Activated CD8-positive, alpha-beta T cell treated with anti-CD3 and anti-CD28 coated beads, Interleukin-2, amount 10 ng/mL, durations not matched to agents 7 days and 5 days (primary cell): ENCODE measurements around the gene GAN. TPM values are rescaled to one million over a fixed set of nuclear protein-coding genes. Genes with fewer than 3 reads are reported as not detected.

Source experiments
- ATAC-seq: fragments of 150-1000 bp; cut with Tn5 transposase; one replicate; pipeline ENCODE4 v1.10.0; 2021; ENCODE audit warnings: moderate library complexity
- CTCF ChIA-PET: fragments of 350-600 bp; sonication (Branson Sonifier 250); formaldehyde crosslinking; loops from one replicate; lab custom pipeline; 2021; ENCODE audit warnings: antibody characterized with exemption; lab: Charles Lee
- POLR2A ChIA-PET: fragments of 350-600 bp; sonication (Branson Sonifier 250); formaldehyde crosslinking; loops from one replicate; lab custom pipeline; 2021; ENCODE audit warnings: antibody characterized with exemption; lab: Charles Lee
- DNase-seq: peaks from one replicate; pipeline ENCODE4 v3.0.0-alpha.2; 2020
- H3K27ac Mint-ChIP-seq: one replicate; pipeline ENCODE4 v1.8.0; 2021; ENCODE audit warnings: mild to moderate bottlenecking, mixed read lengths
- H3K27me3 Mint-ChIP-seq: one replicate; pipeline ENCODE4 v1.8.0; 2021; ENCODE audit warnings: low read depth, mixed read lengths
- H3K36me3 Mint-ChIP-seq: one replicate; pipeline ENCODE4 v1.8.0; 2021; ENCODE audit warnings: low read depth, mixed read lengths
- H3K4me1 Mint-ChIP-seq: one replicate; pipeline ENCODE4 v1.8.0; 2021; ENCODE audit warnings: low read depth, mixed read lengths
- H3K4me3 Mint-ChIP-seq: one replicate; pipeline ENCODE4 v1.8.0; 2021; ENCODE audit warnings: mild to moderate bottlenecking, mixed read lengths
- H3K9me3 Mint-ChIP-seq: one replicate; pipeline ENCODE4 v1.8.0; 2022; ENCODE audit warnings: mixed read lengths; ENCODE audit not compliant: insufficient read depth
- total RNA-seq, 2 experiments: library from RNA; stranded (reverse); gene quantifications; one replicate each; pipeline ENCODE4 v1.2.3, GENCODE V29; 2021

The GAN gene
- total RNA-seq, result 1 to 10 TPM; 7.7 to 8.5 TPM

- ATAC-seq, result peak; percentile 96
- peak; percentile 97 for DNase-seq
- ChIA-PET CTCF (interaction anchor here (0.9 to 1.5 kb wide), 9 partner anchors 50 to 788 kb away, joined by 3 to 8 read pairs (median 3); partner anchors contain the start of gene ATMIN), POLR2A (interaction anchor here (0.8 to 2.0 kb wide), 6 partner anchors 13 to 855 kb away, joined by 3 to 10 read pairs (median 4); partner anchors contain the start of genes C16orf46 and MPHOSPH6)
- no peaks in the 10 kb centered on the region for H3K27me3 Mint-ChIP-seq
- peaks cover 10% of the 10 kb centered on the region for H3K36me3 Mint-ChIP-seq
- peaks cover 40% of the 10 kb centered on the region for H3K4me1 Mint-ChIP-seq
- H3K27ac Mint-ChIP-seq, result peak within 1 kb of the TSS; percentile 88
- no peaks in the 10 kb centered on the region for H3K9me3 Mint-ChIP-seq
- peak within 1 kb of the TSS; percentile 96 for H3K4me3 Mint-ChIP-seq
Observed at GRCh38 chr16:81314603-81315270, at the start of gene GAN. Gene GAN (plus strand): TSS chr16:81314962. CDS start chr16:81315114, 152 bp downstream.

- ATAC-seq (no peak), DNase-seq (no peak)
- H3K36me3 Mint-ChIP-seq, result no peaks in the 10 kb centered on the region
- H3K9me3 Mint-ChIP-seq, result no peaks in the 10 kb centered on the region
- ChIA-PET CTCF (no interaction called here), POLR2A (no interaction called here)
- H3K4me3 Mint-ChIP-seq, result no peak overlapping the region
- H3K27ac Mint-ChIP-seq, result no peak overlapping the region
- H3K27me3 Mint-ChIP-seq, result no peaks in the 10 kb centered on the region
- peaks cover 7% of the 10 kb centered on the region for H3K4me1 Mint-ChIP-seq
Observed at GRCh38 chr16:81265052-81265451, 49.7 kb upstream of the GAN start.

- no peaks in the 10 kb centered on the region for H3K27me3 Mint-ChIP-seq
- H3K9me3 Mint-ChIP-seq, result no peaks in the 10 kb centered on the region
- no peak overlapping the region for H3K27ac Mint-ChIP-seq
- DNase-seq (no peak), ATAC-seq (no peak)
- H3K36me3 Mint-ChIP-seq, result no peaks in the 10 kb centered on the region
- peaks cover 7% of the 10 kb centered on the region for H3K4me1 Mint-ChIP-seq
- POLR2A ChIA-PET, result no interaction called here
- no peak overlapping the region for H3K4me3 Mint-ChIP-seq
- CTCF ChIA-PET, result no interaction called here
Observed at GRCh38 chr16:81265658-81266451, 48.9 kb upstream of the GAN start.

GRCh38 chr16:81266680-81267095 is 48.1 kb upstream of the GAN start:
- peak; percentile 23 for DNase-seq
- Mint-ChIP-seq H3K4me1 (peaks cover 7% of the 10 kb centered on the region), H3K4me3 (no peak overlapping the region), H3K9me3 (no peaks in the 10 kb centered on the region), H3K27ac (no peak overlapping the region), H3K36me3 (no peaks in the 10 kb centered on the region), H3K27me3 (no peaks in the 10 kb centered on the region)
- CTCF ChIA-PET, result no interaction called here
- ATAC-seq, result peak; percentile 47
- POLR2A ChIA-PET, result no interaction called here

- no peak overlapping the region for H3K27ac Mint-ChIP-seq
- H3K4me3 Mint-ChIP-seq, result no peak overlapping the region
- DNase-seq (no peak), ATAC-seq (no peak)
- H3K9me3 Mint-ChIP-seq, result no peaks in the 10 kb centered on the region
- peaks cover 7% of the 10 kb centered on the region for H3K4me1 Mint-ChIP-seq
- ChIA-PET POLR2A (no interaction called here), CTCF (no interaction called here)
- H3K27me3 Mint-ChIP-seq, result no peaks in the 10 kb centered on the region
- H3K36me3 Mint-ChIP-seq, result no peaks in the 10 kb centered on the region
Observed at GRCh38 chr16:81268509-81268908, 46.3 kb upstream of the GAN start.

- DNase-seq (no peak), ATAC-seq (no peak)
- Mint-ChIP-seq H3K27ac (no peak overlapping the region), H3K27me3 (no peaks in the 10 kb centered on the region), H3K36me3 (no peaks in the 10 kb centered on the region), H3K9me3 (no peaks in the 10 kb centered on the region), H3K4me3 (no peak overlapping the region), H3K4me1 (no peaks in the 10 kb centered on the region)
- ChIA-PET CTCF (no interaction called here), POLR2A (no interaction called here)
Observed at GRCh38 chr16:81273223-81273950, 41.4 kb upstream of the GAN start.

GRCh38 chr16:81275064-81275532 is 39.7 kb upstream of the GAN start:
- no peak for ATAC-seq
- H3K36me3 Mint-ChIP-seq, result no peaks in the 10 kb centered on the region

GRCh38 chr16:81275795-81276194 is 39.0 kb upstream of the GAN start:
- CTCF ChIA-PET, result no interaction called here
- no peak overlapping the region for H3K27ac Mint-ChIP-seq

More at GRCh38 chr16:81275064-81275532, 39.7 kb upstream of the GAN start:
- no peaks in the 10 kb centered on the region for H3K9me3 Mint-ChIP-seq
- no peaks in the 10 kb centered on the region for H3K4me1 Mint-ChIP-seq
- H3K27me3 Mint-ChIP-seq, result no peaks in the 10 kb centered on the region
- no peak for DNase-seq
- CTCF ChIA-PET, result no interaction called here
- H3K27ac Mint-ChIP-seq, result no peak overlapping the region
- H3K4me3 Mint-ChIP-seq, result no peak overlapping the region
- POLR2A ChIA-PET, result no interaction called here

GRCh38 chr16:81276323-81276722 is 38.4 kb upstream of the GAN start:
- Mint-ChIP-seq H3K27me3 (no peaks in the 10 kb centered on the region), H3K27ac (no peak overlapping the region), H3K9me3 (no peaks in the 10 kb centered on the region), H3K36me3 (no peaks in the 10 kb centered on the region), H3K4me1 (no peaks in the 10 kb centered on the region), H3K4me3 (no peak overlapping the region)
- CTCF ChIA-PET, result no interaction called here
- ATAC-seq (no peak), DNase-seq (no peak)
- POLR2A ChIA-PET, result no interaction called here

More at GRCh38 chr16:81275795-81276194, 39.0 kb upstream of the GAN start:
- POLR2A ChIA-PET, result no interaction called here
- DNase-seq, result no peak
- Mint-ChIP-seq H3K9me3 (no peaks in the 10 kb centered on the region), H3K27me3 (no peaks in the 10 kb centered on the region), H3K4me1 (no peaks in the 10 kb centered on the region), H3K36me3 (no peaks in the 10 kb centered on the region), H3K4me3 (no peak overlapping the region)
- no peak for ATAC-seq

- Mint-ChIP-seq H3K36me3 (no peaks in the 10 kb centered on the region), H3K4me1 (no peaks in the 10 kb centered on the region), H3K4me3 (no peak overlapping the region), H3K27me3 (no peaks in the 10 kb centered on the region), H3K9me3 (no peaks in the 10 kb centered on the region), H3K27ac (no peak overlapping the region)
- DNase-seq (no peak), ATAC-seq (no peak)
- ChIA-PET POLR2A (no interaction called here), CTCF (interaction anchor here (0.9 kb wide), 1 partner anchor 56 kb away, joined by 3 read pairs; no protein-coding TSS in a partner anchor)
Observed at GRCh38 chr16:81277541-81278080, 37.2 kb upstream of the GAN start.

GRCh38 chr16:81278526-81278925 is 36.2 kb upstream of the GAN start:
- Mint-ChIP-seq H3K27ac (no peak overlapping the region), H3K4me3 (no peak overlapping the region), H3K4me1 (no peaks in the 10 kb centered on the region), H3K27me3 (no peaks in the 10 kb centered on the region), H3K36me3 (no peaks in the 10 kb centered on the region), H3K9me3 (no peaks in the 10 kb centered on the region)
- no peak for DNase-seq
- POLR2A ChIA-PET, result no interaction called here
- CTCF ChIA-PET, result no interaction called here
- ATAC-seq, result no peak
